NCI-H446 treated with DMSO at 0.1 percent for 48 hours (cell line): Measurements from ENCODE around the gene MICOS13.

Experiments
- DNase-seq: peaks from one replicate; lab custom pipeline; 2025; lab: John Stamatoyannopoulos, UW

MICOS13 gene

GRCh38 chr19:5667751-5668271 lies 12.5 kb downstream of the MICOS13 start:
- DNase-seq = no peak

- DNase-seq = no peak
These were observed 13.2 kb downstream of the MICOS13 start for GRCh38 chr19:5666921-5667610.

DNA sequence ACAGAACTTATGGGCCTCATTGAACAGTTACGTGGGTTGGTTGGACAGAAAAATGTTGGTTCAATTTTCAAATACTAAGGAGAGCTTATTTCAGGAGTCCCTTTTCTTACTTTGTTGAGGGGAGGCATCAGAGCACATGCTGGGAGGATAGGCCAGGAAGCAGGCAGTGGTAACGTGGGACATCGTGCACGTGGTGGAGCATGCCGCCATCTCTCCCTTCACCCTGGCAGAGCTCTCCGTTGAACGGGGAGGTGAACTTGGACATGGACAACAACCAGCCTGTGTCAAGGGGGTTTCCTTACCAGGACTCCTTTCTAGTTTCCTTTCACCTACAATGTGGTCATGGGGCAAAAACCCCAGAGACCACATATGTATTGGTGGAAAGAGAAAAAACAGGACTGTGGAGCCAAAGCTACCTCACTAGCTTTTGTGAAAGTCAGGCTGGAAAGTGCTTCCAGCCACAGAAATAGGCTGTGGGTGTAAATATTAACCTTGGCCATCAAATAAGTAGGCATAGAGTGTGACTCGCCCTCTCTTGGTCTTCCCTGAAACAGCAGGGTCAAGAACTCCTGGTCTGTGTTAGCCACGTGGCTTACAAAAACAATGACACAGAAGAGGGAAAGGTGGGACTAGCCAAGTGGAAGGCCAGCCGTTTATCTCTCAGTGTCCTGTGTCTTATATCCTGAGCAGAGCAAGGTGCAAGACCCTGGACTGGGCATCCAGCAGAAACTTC lies 14.4 kb downstream of the MICOS13 start:
- no peak for DNase-seq

DNA sequence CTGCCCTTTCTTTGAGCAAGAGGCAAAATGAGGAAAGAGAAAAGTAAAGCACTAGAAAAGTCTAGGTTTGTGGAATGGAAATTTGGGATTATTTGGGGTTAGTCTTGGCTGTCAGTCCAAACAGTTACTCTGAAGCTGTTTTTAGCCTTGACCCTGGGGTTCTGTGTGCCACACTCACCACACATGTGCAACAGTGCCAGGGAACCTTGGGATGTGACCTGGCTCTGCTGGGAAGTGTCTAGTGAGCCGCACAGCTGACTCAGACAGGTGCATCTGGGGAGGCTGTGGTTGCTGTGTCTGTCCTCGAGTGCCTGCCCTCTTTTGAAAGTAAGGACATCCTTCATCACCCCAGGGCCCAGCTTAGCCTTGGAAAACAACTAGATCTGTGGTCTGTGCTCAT lies 15.8 kb downstream of the MICOS13 start:
- DNase-seq = no peak

DNA sequence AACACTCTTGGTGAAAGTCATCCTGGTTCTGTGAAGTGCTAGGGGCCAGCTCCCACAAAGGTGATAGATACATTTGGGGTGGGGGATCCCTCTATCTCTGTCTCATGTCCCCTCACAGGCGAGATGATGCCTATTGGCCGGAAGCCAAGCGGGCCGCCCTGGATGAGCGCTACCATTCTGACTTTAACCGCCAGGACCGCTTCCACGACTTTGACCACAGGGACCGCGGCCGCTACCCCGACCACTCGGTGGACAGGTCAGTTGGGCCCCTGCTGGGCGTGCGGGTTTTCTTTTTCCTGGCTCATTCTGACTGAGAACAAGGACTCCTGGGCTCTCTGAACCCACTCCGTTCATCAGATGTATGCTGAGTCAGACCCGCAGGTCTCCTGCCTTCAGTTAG lies 16.4 kb downstream of the MICOS13 start:
- DNase-seq = no peak

- no peak for DNase-seq
These were observed 18.8 kb downstream of the MICOS13 start for GRCh38 chr19:5661483-5661882.

DNA sequence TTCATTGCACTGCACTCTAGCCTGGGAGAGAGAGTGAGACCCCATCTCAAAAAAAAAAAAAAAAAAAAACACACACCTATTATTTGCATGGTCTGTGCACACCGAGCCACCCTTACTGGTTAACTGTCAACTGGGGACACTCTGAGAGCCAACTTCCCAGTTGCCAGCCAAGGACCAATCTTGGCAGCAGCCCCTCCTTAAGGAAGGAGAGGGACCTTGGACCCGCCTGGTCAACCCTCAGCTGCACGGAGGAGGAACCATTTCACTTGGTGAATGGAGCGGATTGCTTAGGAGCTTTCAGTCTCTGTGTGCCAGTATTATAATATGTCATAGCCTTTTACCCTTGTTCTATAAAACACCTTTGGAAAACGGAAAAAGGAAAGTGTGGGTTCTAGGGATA lies 24.9 kb downstream of the MICOS13 start:
- no peak for DNase-seq

- no peak for DNase-seq
These were observed 25.4 kb downstream of the MICOS13 start for GRCh38 chr19:5654931-5655330.

- no peak for DNase-seq
These were observed 28.1 kb downstream of the MICOS13 start for GRCh38 chr19:5652261-5652660.

DNA sequence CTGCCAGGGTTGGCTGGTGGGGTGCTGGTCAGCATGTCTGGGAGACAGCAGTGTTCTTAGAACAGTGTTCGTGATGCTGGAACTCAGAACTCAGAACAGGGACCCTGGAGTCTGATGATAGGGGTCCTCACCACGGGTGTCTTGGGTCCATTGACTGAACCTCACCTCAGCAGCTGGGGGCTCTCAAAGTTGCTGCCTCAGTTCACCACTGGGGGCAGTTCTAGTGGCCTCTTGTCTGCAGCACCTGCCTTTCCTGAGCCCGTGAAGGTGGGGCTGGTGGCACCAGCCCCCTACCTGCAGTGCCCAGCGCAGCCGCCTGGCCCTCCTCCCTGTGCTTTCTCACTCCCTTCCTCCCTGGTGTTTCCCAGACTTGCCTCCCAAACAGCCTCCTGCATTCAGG lies 29.0 kb downstream of the MICOS13 start:
- DNase-seq = no peak

GRCh38 chr19:5648464-5648863 lies 31.9 kb downstream of the MICOS13 start:
- no peak for DNase-seq

DNA sequence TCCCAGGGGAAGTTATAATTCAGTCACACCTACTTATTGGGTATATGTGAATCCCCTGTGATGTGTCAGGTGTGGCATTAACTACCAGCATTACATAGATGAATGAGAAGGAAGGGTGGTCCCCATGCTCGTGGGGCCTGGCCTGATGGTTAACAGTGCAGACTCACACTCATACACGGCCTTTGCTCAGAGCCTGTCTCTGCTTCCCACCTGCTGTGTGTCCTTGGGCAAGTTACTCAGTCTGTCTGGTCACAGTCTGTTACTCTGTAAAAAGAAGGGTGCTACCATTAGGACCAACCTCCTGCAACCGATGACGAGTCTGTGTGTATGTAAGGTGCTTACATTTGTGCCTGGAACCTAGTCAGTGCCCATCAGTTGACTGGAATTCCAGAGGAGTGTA lies 33.6 kb downstream of the MICOS13 start:
- DNase-seq = no peak

- no peak for DNase-seq
These were observed 34.9 kb downstream of the MICOS13 start for GRCh38 chr19:5645409-5645808.

- DNase-seq = no peak
These were observed 36.3 kb downstream of the MICOS13 start for GRCh38 chr19:5644037-5644436.

DNA sequence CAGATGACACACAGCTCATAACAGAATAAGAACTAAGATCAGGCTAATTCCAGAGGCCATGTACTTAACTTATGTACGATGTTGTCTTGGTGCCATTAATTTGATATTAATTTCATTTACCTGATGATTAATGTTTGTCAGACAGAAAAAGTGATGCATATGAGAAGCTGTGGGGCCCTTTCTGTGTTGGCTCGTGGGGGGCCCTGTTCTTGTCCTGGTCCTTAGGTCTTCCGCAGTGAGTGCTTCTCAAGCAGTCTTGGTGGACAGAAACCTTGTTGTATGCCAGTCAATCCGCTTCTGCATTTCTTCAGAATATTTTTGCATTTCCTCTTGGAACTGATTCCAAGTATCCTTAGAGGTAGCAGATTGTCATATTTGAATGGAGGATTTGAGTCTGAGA lies 37.3 kb downstream of the MICOS13 start:
- DNase-seq = no peak

DNA sequence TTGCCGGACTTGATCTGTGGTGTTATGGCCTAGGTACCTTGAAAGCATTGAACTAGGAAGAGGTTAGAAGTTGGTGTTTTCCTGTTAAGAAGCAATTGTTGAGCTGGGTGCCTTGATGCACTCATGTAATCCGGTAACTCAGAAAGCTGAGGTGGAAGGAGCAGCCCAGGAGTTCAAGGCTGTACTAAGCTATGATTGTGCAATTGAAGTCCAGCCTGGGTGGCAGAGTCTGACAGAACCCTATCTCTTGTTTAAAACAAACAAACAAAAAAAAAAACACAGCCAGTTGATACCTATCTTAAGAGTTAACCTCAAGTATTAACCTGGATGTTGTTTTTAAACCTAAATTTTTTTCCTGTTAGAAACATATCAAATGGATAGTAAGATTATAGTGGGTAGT lies 38.1 kb downstream of the MICOS13 start:
- no peak for DNase-seq

DNA sequence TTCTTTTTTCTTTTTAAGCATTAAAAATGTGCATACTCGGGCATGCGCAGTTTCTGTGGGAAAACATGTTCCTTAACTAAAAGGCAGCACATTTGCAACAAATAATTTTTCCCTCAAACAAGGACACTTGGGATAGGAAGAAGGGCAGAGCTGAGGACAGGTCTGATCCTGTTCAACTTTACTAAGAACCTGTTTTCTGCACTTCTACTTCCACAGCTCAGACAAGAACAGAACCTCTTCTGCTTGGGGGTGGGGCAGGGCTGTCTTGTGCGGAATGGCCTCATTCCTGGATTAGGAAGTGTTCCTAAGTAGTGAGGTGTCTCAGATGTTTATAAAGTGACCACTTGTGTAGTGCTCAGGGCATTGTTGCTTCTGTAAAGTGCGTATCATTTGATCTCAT lies 39.1 kb downstream of the MICOS13 start:
- no peak for DNase-seq

GRCh38 chr19:5637971-5638370 lies 42.3 kb downstream of the MICOS13 start:
- no peak for DNase-seq

- no peak for DNase-seq
These were observed 44.9 kb downstream of the MICOS13 start for GRCh38 chr19:5635427-5635826.

- no peak for DNase-seq
These were observed 47.7 kb downstream of the MICOS13 start for GRCh38 chr19:5632657-5633056.

DNA sequence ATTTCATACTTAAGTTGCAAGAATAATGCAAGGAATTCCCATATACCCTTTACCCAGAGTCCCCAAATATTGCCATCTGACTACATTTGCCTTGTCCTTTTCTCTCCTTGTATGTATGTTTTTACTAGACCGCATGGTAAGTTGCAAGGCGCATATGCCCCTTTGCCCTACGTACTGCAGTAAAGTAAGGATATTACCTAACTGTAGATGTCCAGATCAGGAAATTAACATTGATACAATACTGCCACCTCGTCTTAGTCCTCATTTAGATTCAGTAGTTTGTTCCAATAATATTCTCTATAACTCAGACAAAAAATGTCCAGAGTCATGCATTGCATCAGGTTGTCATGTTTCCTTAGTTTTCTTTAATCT lies 48.1 kb downstream of the MICOS13 start:
- DNase-seq = no peak

DNA sequence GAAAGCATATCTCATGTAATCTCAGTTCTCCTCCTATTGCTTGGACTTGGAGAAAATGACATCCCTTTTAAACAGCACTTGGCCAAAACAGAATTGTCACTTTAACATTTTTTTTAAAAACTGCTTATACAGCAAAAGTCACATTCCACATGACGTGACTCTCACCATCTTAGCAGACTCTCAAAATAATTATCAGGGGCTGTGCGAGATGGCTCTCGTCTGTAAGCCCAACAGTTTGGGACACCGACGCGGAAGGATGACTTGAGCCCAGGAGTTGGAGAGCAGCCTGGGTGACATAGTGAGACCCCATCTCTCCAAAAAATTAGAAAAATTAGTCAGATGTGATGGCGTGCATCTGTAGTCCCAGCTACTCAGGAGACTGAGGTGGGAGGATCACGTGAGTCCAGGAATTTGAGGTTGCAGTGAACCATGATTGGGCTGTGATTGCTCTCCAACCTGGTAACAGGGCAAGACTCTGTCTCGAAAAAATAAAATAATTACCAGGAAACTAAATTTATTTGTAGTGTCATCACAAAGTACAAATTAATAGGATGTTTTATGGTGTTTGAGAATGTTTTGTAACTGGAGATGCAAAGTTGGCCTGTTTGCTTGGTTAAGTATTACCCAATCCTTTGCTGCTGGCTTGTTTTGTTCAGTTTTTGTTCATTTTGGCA lies 48.6 kb downstream of the MICOS13 start:
- no peak for DNase-seq

DNA sequence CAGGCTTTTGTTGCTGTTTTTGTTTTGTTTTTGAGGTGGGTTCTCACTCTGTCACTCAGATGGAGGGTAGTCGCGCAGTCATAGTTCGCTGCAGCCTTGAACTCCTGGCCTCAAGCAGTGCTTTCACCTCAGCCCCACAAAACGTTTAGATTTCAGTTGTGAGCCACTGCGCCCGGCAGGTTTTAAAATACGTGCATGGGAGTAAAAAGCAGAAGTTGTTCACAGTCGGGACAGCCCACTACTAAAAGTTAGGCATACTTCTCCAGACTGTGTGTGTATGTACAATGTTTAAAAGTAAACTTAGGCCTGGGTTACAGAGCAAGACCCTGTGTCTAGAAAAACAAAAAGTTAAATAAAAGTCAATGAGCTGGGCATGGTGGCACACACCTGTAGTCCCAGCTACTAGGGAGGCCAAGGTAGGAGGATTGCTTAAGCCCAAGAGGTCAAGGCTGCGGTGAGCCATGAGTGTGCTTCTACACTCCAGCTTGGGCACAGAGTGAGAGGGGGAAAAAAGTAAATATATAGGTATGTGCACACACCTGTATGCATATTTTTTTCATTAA lies 51.3 kb downstream of the MICOS13 start:
- DNase-seq = no peak
